ENCODE results near the gene PTPRG.

- TF ChIP-seq, protein P1, sequence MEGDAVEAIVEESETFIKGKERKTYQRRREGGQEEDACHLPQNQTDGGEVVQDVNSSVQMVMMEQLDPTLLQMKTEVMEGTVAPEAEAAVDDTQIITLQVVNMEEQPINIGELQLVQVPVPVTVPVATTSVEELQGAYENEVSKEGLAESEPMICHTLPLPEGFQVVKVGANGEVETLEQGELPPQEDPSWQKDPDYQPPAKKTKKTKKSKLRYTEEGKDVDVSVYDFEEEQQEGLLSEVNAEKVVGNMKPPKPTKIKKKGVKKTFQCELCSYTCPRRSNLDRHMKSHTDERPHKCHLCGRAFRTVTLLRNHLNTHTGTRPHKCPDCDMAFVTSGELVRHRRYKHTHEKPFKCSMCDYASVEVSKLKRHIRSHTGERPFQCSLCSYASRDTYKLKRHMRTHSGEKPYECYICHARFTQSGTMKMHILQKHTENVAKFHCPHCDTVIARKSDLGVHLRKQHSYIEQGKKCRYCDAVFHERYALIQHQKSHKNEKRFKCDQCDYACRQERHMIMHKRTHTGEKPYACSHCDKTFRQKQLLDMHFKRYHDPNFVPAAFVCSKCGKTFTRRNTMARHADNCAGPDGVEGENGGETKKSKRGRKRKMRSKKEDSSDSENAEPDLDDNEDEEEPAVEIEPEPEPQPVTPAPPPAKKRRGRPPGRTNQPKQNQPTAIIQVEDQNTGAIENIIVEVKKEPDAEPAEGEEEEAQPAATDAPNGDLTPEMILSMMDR (IDR thresholded peaks at IDR 0.05): no peak
- TF ChIP-seq POLR2A (IDR thresholded peaks at IDR 0.05): no peak
Observed at GRCh38 chr3:61848885-61849284, 287.5 kb downstream of the PTPRG start.
